ENCODE data around the gene ITPKA. TPM values are rescaled to one million over a fixed set of nuclear protein-coding genes. Genes with fewer than 3 reads are reported as not detected.

The ITPKA gene
- total and polyA plus RNA-seq, 2 donors (not counting 1 experiment from before 2014, with no cell fraction given) = 0.22 TPM; not detected in 1

- intact Hi-C loops (cut with micrococcal nuclease) = no loop called here
- H3K27me3 ChIP-seq (replicated peaks in 1 of 4; ENCODE audit: control extremely low read depth in 1 of 4, control insufficient read depth in 3 of 4, insufficient read depth in 4 of 4, low read length in 3 of 4) = no peaks in the 10 kb centered on the region
- H3K9me3 ChIP-seq (ENCODE audit: control extremely low read depth in 1 of 3, control insufficient read depth in 2 of 3, insufficient read depth in 1 of 3, low read length in 2 of 3) = no peaks in the 10 kb centered on the region
- peak overlapping the region; percentile 70 for H3K4me2 ChIP-seq (replicated peaks; ENCODE audit: low read depth, low read length, poor library complexity, severe bottlenecking)
- CTCF ChIA-PET = interaction anchor here (2.1 kb wide), 1 partner anchor 64 kb away, joined by 6 read pairs; no protein-coding TSS in a partner anchor
- no peaks in the 10 kb centered on the region for H4K20me1 ChIP-seq (ENCODE audit: control insufficient read depth, insufficient read depth, low read length, poor library complexity, severe bottlenecking)
- H3K4me1 ChIP-seq (ENCODE audit: control insufficient read depth in 2 of 2, insufficient read depth in 2 of 2, low read length in 2 of 2) = peaks cover 16 to 25% of the 10 kb centered on the region in 2 donors
- Mint-ChIP-seq H3K27me3 (no peaks in the 10 kb centered on the region), H3K4me3 (peak overlapping the region; percentile 18), H3K4me1 (peaks cover 17% of the 10 kb centered on the region), H3K27ac (peak overlapping the region; percentile 77), H3K9me3 (ENCODE audit: insufficient read depth) (no peaks in the 10 kb centered on the region)
- no peak for TF ChIP-seq EZH2 (IDR thresholded peaks at IDR 0.05; ENCODE audit: borderline replicate concordance, insufficient read depth, low read depth, low read length, poor library complexity, severe bottlenecking)
- no peak for TF ChIP-seq CTCF (IDR thresholded peaks at IDR 0.05)
- peaks cover 4 to 56% of the 10 kb centered on the region in 2 experiments for H3K36me3 ChIP-seq (replicated peaks in 1 of 2; ENCODE audit: control extremely low read depth in 1 of 2, control insufficient read depth in 1 of 2, extremely low read depth in 1 of 2, insufficient read depth in 2 of 2, low read length in 1 of 2)
- POLR2A ChIA-PET = no interaction called here
- H3K9ac ChIP-seq (ENCODE audit: low read length) = peak overlapping the region; percentile 44
- H3K79me2 ChIP-seq (ENCODE audit: control insufficient read depth, insufficient read depth, low read length) = no peaks in the 10 kb centered on the region
- WGBS (ENCODE audit: insufficient coverage) = 11% methylated on average over 4 of the region's 6 CpGs
- H3K4me3 ChIP-seq (ENCODE audit: control extremely low read depth in 1 of 5, extremely low read depth in 1 of 5, insufficient read depth in 1 of 5, low read depth in 2 of 5, low read length in 4 of 5) = no peak overlapping the region
- peak overlapping the region; percentile 45 for H2AFZ ChIP-seq (ENCODE audit: insufficient read depth, low read depth, low read length, poor library complexity, severe bottlenecking)
- DNase-seq (peak; percentile 32), ATAC-seq (ENCODE audit: low read depth) (peak; percentile 17)
- H3K27ac ChIP-seq (ENCODE audit: low read length in 2 of 2) = peak overlapping the region; percentile 56 to 74
Measured at GRCh38 chr15:41530363-41530956, 36.8 kb downstream of the ITPKA start.

GRCh38 chr15:41535544-41535943 is 41.9 kb downstream of the ITPKA start:
- POLR2A ChIA-PET = no interaction called here
- CTCF ChIA-PET = no interaction called here
- Histone ChIP-seq H3K27ac (ENCODE audit: low read length in 2 of 2) (no peak overlapping the region), H3K36me3 (replicated peaks in 1 of 2; ENCODE audit: control extremely low read depth in 1 of 2, control insufficient read depth in 1 of 2, extremely low read depth in 1 of 2, insufficient read depth in 2 of 2, low read length in 1 of 2) (peaks cover 0 to 30% of the 10 kb centered on the region in 2 experiments), H3K9ac (ENCODE audit: low read length) (no peak overlapping the region), H3K4me3 (ENCODE audit: control extremely low read depth in 1 of 5, extremely low read depth in 1 of 5, insufficient read depth in 1 of 5, low read depth in 2 of 5, low read length in 4 of 5) (no peak overlapping the region), H3K4me2 (replicated peaks; ENCODE audit: low read depth, low read length, poor library complexity, severe bottlenecking) (no peak overlapping the region), H3K27me3 (replicated peaks in 1 of 4; ENCODE audit: control extremely low read depth in 1 of 4, control insufficient read depth in 3 of 4, insufficient read depth in 4 of 4, low read length in 3 of 4) (no peaks in the 10 kb centered on the region), H3K79me2 (ENCODE audit: control insufficient read depth, insufficient read depth, low read length) (peaks cover 2% of the 10 kb centered on the region), H3K4me1 (ENCODE audit: control insufficient read depth in 2 of 2, insufficient read depth in 2 of 2, low read length in 2 of 2) (peaks cover 13 to 19% of the 10 kb centered on the region in 2 donors), H4K20me1 (ENCODE audit: control insufficient read depth, insufficient read depth, low read length, poor library complexity, severe bottlenecking) (no peaks in the 10 kb centered on the region), H3K9me3 (ENCODE audit: control extremely low read depth in 1 of 3, control insufficient read depth in 2 of 3, insufficient read depth in 1 of 3, low read length in 2 of 3) (no peaks in the 10 kb centered on the region), H2AFZ (ENCODE audit: insufficient read depth, low read depth, low read length, poor library complexity, severe bottlenecking) (no peak overlapping the region)
- no CpG with 5 or more reads among the region's 1 CpG for WGBS (ENCODE audit: insufficient coverage)
- H3K4me1 Mint-ChIP-seq = peaks cover 11% of the 10 kb centered on the region
- H3K4me3 Mint-ChIP-seq = no peak overlapping the region
- ATAC-seq (ENCODE audit: low read depth) (no peak), DNase-seq (no peak)
- intact Hi-C loops (cut with micrococcal nuclease) = no loop called here
- H3K27me3 Mint-ChIP-seq = no peaks in the 10 kb centered on the region
- no peak overlapping the region for H3K27ac Mint-ChIP-seq
- H3K9me3 Mint-ChIP-seq (ENCODE audit: insufficient read depth) = no peaks in the 10 kb centered on the region
- no peak for TF ChIP-seq EZH2 (IDR thresholded peaks at IDR 0.05; ENCODE audit: borderline replicate concordance, insufficient read depth, low read depth, low read length, poor library complexity, severe bottlenecking)
- TF ChIP-seq CTCF (IDR thresholded peaks at IDR 0.05) = no peak

All from B cell (primary cell).